Activated CD4-positive, alpha-beta T cell treated with anti-CD3 and anti-CD28 coated beads for 36 hours (primary cell): ENCODE results near the gene ASCL2. TPM values are rescaled to one million over a fixed set of nuclear protein-coding genes. Genes with fewer than 3 reads are reported as not detected.

Source experiments
- ATAC-seq: fragments of 200-7000 bp; cut with Tn5 transposase; one replicate; pipeline ENCODE4 v1.10.0; 2021; ENCODE audit warnings: mild to moderate bottlenecking, moderate library complexity
- CTCF ChIA-PET: fragments of 350-600 bp; sonication (Branson Sonifier 250); formaldehyde crosslinking; loops from one replicate; lab custom pipeline; 2021; ENCODE audit warnings: antibody characterized with exemption; lab: Charles Lee
- POLR2A ChIA-PET: fragments of 350-600 bp; sonication (Branson Sonifier 250); formaldehyde crosslinking; loops from one replicate; lab custom pipeline; 2021; ENCODE audit warnings: antibody characterized with exemption, inconsistent platforms; lab: Charles Lee
- DNase-seq: peaks from one replicate; pipeline ENCODE4 v3.0.0-alpha.2; 2020
- H3K27ac Mint-ChIP-seq: one replicate; pipeline ENCODE4 v1.8.0; 2021; ENCODE audit warnings: mixed read lengths
- H3K27me3 Mint-ChIP-seq: one replicate; pipeline ENCODE4 v1.8.0; 2021; ENCODE audit warnings: mixed read lengths
- H3K36me3 Mint-ChIP-seq: one replicate; pipeline ENCODE4 v1.8.0; 2021; ENCODE audit warnings: low read depth, mixed read lengths
- H3K4me1 Mint-ChIP-seq: one replicate; pipeline ENCODE4 v1.8.0; 2021; ENCODE audit warnings: mixed read lengths
- H3K4me3 Mint-ChIP-seq: one replicate; pipeline ENCODE4 v1.8.0; 2021; ENCODE audit warnings: mild to moderate bottlenecking, moderate library complexity, mixed read lengths
- H3K9me3 Mint-ChIP-seq: one replicate; pipeline ENCODE4 v1.8.0; 2021; ENCODE audit warnings: low read depth, mixed read lengths
- intact Hi-C, 2 experiments: fragments of 100-400 bp; cut with DNase I in 1 of 2; cut with micrococcal nuclease in 1 of 2; formaldehyde crosslinking; loops; one replicate each; pipeline versions ENCODE4 v1.14.2 to v1.15.1; 2022 to 2024; cut with DNase I, micrococcal nuclease
- total RNA-seq, 2 experiments: library from RNA; stranded (reverse); gene quantifications; one replicate each; pipeline ENCODE4 v1.2.3, GENCODE V29; 2021

The ASCL2 gene
- total RNA-seq, 2 experiments from 2014 or later, result 2.0 to 2.7 TPM

- intact Hi-C loops, result loop anchor here in 1 of 2 experiments (1.0 to 2.0 kb wide), 4 partner anchors 32 to 115 kb away; partner anchors contain the start of gene TSSC4
- CTCF ChIA-PET, result interaction anchor here (1.4 to 6.7 kb wide), 2 partner anchors 107 to 118 kb away, joined by 3 to 102 read pairs; no protein-coding TSS in a partner anchor
- Mint-ChIP-seq H3K27me3 (no peaks in the 10 kb centered on the region), H3K36me3 (no peaks in the 10 kb centered on the region), H3K9me3 (no peaks in the 10 kb centered on the region), H3K27ac (peak within 1 kb of the TSS; percentile 87), H3K4me1 (peaks cover 51% of the 10 kb centered on the region), H3K4me3 (peak within 1 kb of the TSS; percentile 81)
- ATAC-seq (peak; percentile 71), DNase-seq (peak; percentile 77)
- POLR2A ChIA-PET, result interaction anchor here (1.0 kb wide), 1 partner anchor 75 kb away, joined by 3 read pairs; no protein-coding TSS in a partner anchor
Observed at GRCh38 chr11:2301631-2302305, 31.4 kb upstream of the ASCL2 start, which contains the start of the genes C11orf21 and TSPAN32. Gene C11orf21, minus strand, starts transcription at chr11:2301918. Its CDS starts 110 bp downstream, at chr11:2301808. Gene TSPAN32, plus strand, starts transcription at chr11:2302013. Its CDS starts 137 bp downstream, at chr11:2302150.

GRCh38 chr11:2300936-2301630, 30.7 kb upstream of the ASCL2 start:
- ATAC-seq, result no peak

GRCh38 chr11:2300290-2300935, 30.0 kb upstream of the ASCL2 start:
- ATAC-seq, result no peak
- Mint-ChIP-seq H3K27ac (peak overlapping the region; percentile 69), H3K4me3 (peak overlapping the region; percentile 81), H3K9me3 (no peaks in the 10 kb centered on the region), H3K27me3 (no peaks in the 10 kb centered on the region), H3K36me3 (no peaks in the 10 kb centered on the region), H3K4me1 (peaks cover 39% of the 10 kb centered on the region)
- no peak for DNase-seq
- ChIA-PET CTCF (interaction anchor here (1.4 to 6.7 kb wide), 2 partner anchors 119 to 121 kb away, joined by 5 to 102 read pairs; no protein-coding TSS in a partner anchor), POLR2A (no interaction called here)
- intact Hi-C loops, result no loop called here

More at GRCh38 chr11:2300936-2301630, 30.7 kb upstream of the ASCL2 start:
- ChIA-PET CTCF (interaction anchor here (0.5 to 6.7 kb wide), 3 partner anchors 57 to 118 kb away, joined by 3 to 102 read pairs (median 3); no protein-coding TSS in a partner anchor), POLR2A (interaction anchor here (1.0 kb wide), 1 partner anchor 76 kb away, joined by 3 read pairs; no protein-coding TSS in a partner anchor)
- Mint-ChIP-seq H3K27me3 (no peaks in the 10 kb centered on the region), H3K27ac (peak overlapping the region; percentile 87), H3K36me3 (no peaks in the 10 kb centered on the region), H3K9me3 (no peaks in the 10 kb centered on the region), H3K4me3 (peak overlapping the region; percentile 81), H3K4me1 (peaks cover 45% of the 10 kb centered on the region)
- DNase-seq, result peak; percentile 41
- intact Hi-C loops, result loop anchor here in 1 of 2 experiments (1.0 kb wide), 1 partner anchor 99 kb away; the partner anchor contains the start of gene TSSC4

GRCh38 chr11:2299773-2300172, 29.4 kb upstream of the ASCL2 start:
- Mint-ChIP-seq H3K27me3 (no peaks in the 10 kb centered on the region), H3K36me3 (no peaks in the 10 kb centered on the region), H3K9me3 (no peaks in the 10 kb centered on the region), H3K4me1 (peaks cover 36% of the 10 kb centered on the region), H3K27ac (no peak overlapping the region), H3K4me3 (no peak overlapping the region)
- intact Hi-C loops, result loop anchor here (1.0 kb wide), 1 partner anchor 102 kb away; no protein-coding TSS in a partner anchor
- ATAC-seq (no peak), DNase-seq (no peak)
- ChIA-PET POLR2A (interaction anchor here (0.6 kb wide), 1 partner anchor 1348 kb away, joined by 3 read pairs; no protein-coding TSS in a partner anchor), CTCF (interaction anchor here (0.5 to 1.4 kb wide), 4 partner anchors 102 to 215 kb away, joined by 3 to 5 read pairs (median 3); no protein-coding TSS in a partner anchor)

- no peak overlapping the region for H3K4me3 Mint-ChIP-seq
- no peak overlapping the region for H3K27ac Mint-ChIP-seq
- DNase-seq (peak; percentile 62), ATAC-seq (no peak)
- intact Hi-C loops, result loop anchor here (1.0 kb wide), 1 partner anchor 102 kb away; no protein-coding TSS in a partner anchor
- ChIA-PET CTCF (interaction anchor here (0.5 to 1.9 kb wide), 7 partner anchors 12 to 216 kb away, joined by 3 to 8 read pairs (median 3); no protein-coding TSS in a partner anchor), POLR2A (interaction anchor here (0.6 kb wide), 1 partner anchor 1347 kb away, joined by 3 read pairs; no protein-coding TSS in a partner anchor)
- no peaks in the 10 kb centered on the region for H3K9me3 Mint-ChIP-seq
- no peaks in the 10 kb centered on the region for H3K27me3 Mint-ChIP-seq
- peaks cover 34% of the 10 kb centered on the region for H3K4me1 Mint-ChIP-seq
- H3K36me3 Mint-ChIP-seq, result no peaks in the 10 kb centered on the region
Observed at GRCh38 chr11:2298795-2299761, 28.7 kb upstream of the ASCL2 start.

- H3K27me3 Mint-ChIP-seq, result no peaks in the 10 kb centered on the region
- H3K4me1 Mint-ChIP-seq, result peaks cover 27% of the 10 kb centered on the region
- intact Hi-C loops, result no loop called here
- POLR2A ChIA-PET, result no interaction called here
- no peak for DNase-seq
- CTCF ChIA-PET, result interaction anchor here (0.6 to 1.9 kb wide), 2 partner anchors 101 to 121 kb away, joined by 3 to 8 read pairs; no protein-coding TSS in a partner anchor
- no peak overlapping the region for H3K27ac Mint-ChIP-seq
- no peak overlapping the region for H3K4me3 Mint-ChIP-seq
- no peaks in the 10 kb centered on the region for H3K36me3 Mint-ChIP-seq
- no peaks in the 10 kb centered on the region for H3K9me3 Mint-ChIP-seq
- ATAC-seq, result no peak
Observed at GRCh38 chr11:2298131-2298794, 27.9 kb upstream of the ASCL2 start.

GRCh38 chr11:2297623-2298030, 27.2 kb upstream of the ASCL2 start:
- no peaks in the 10 kb centered on the region for H3K9me3 Mint-ChIP-seq
- H3K4me3 Mint-ChIP-seq, result no peak overlapping the region
- no peak for ATAC-seq
- ChIA-PET CTCF (interaction anchor here (0.6 to 1.9 kb wide), 2 partner anchors 100 to 122 kb away, joined by 3 to 8 read pairs; no protein-coding TSS in a partner anchor), POLR2A (no interaction called here)
- no peaks in the 10 kb centered on the region for H3K27me3 Mint-ChIP-seq
- peaks cover 20% of the 10 kb centered on the region for H3K4me1 Mint-ChIP-seq
- no peak overlapping the region for H3K27ac Mint-ChIP-seq
- DNase-seq, result no peak
- intact Hi-C loops, result no loop called here
- H3K36me3 Mint-ChIP-seq, result no peaks in the 10 kb centered on the region

- H3K36me3 Mint-ChIP-seq, result no peaks in the 10 kb centered on the region
- POLR2A ChIA-PET, result no interaction called here
- no peak overlapping the region for H3K4me3 Mint-ChIP-seq
- peaks cover 18% of the 10 kb centered on the region for H3K4me1 Mint-ChIP-seq
- no peaks in the 10 kb centered on the region for H3K27me3 Mint-ChIP-seq
- no peak for ATAC-seq
- CTCF ChIA-PET, result interaction anchor here (1.6 to 1.9 kb wide), 2 partner anchors 20 to 99 kb away, joined by 3 to 8 read pairs; no protein-coding TSS in a partner anchor
- H3K9me3 Mint-ChIP-seq, result no peaks in the 10 kb centered on the region
- H3K27ac Mint-ChIP-seq, result no peak overlapping the region
- intact Hi-C loops, result no loop called here
- no peak for DNase-seq
Observed at GRCh38 chr11:2296913-2297622, 26.7 kb upstream of the ASCL2 start.
